Stimulated activated CD8-positive, alpha-beta memory T cell treated with anti-CD3 and anti-CD28 coated beads, Interleukin-2, amount 100 ng/mL, for 48 hours (primary cell): ENCODE measurements around the gene MAML2.

Experiments used
- DNase-seq, 2 donors: peaks; one replicate each; pipeline ENCODE4 v3.0.0-alpha.2; 2020; ENCODE audit warnings: low read depth in 2 of 2

MAML2 gene

GRCh38 chr11:96241331-96241841 lies 101.6 kb downstream of the MAML2 start:
- DNase-seq = no peak

DNA sequence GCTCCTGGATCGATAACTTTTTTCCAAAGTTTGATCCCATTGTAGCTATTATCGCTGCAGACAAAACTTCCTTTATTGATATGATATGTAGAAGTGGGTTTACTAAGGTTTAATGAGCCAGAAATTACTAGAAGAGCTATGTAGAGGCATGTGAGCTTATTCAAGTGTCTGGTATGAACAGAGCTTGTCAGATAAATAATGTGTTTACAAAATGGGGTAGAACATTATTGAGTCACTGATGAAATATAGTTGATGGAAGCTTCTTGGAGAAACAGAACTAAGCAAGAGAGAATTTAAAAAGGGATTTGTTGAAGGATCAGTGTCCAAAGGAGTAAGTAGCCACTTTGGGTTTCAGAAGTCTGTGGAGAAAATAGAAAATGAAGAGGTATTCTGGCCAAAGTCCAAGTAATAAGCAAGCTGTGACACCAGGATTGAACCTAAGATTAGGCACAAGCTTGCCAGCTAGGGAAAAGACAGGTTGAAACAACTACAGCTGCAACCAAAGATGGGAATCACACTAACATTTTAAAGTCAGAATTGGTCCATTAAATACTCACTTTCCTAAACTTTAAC lies 104.3 kb downstream of the MAML2 start:
- no peak for DNase-seq

- DNase-seq = no peak
Observed at GRCh38 chr11:96237766-96238266, 105.2 kb downstream of the MAML2 start.

DNA sequence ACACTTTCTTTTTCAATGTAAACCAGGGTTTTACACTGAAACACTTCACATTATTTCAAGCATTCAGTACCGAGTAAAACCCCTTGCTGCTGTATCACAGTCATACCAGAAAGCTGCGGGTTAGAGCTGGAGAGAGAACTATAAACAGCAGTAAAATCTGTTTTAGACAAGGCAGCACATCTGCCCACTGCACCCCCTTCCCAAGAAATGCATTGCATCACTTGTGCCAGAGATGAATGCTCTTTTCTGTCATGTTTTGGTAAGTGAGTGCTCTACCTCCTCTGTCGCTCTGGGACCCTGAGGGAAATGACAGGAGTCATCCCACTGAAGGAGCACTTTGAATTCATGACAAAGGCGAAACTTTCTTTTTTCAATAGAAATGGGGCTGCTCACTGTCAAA lies 107.2 kb downstream of the MAML2 start:
- DNase-seq = peak in 1 of 2 donors; percentile 55

DNA sequence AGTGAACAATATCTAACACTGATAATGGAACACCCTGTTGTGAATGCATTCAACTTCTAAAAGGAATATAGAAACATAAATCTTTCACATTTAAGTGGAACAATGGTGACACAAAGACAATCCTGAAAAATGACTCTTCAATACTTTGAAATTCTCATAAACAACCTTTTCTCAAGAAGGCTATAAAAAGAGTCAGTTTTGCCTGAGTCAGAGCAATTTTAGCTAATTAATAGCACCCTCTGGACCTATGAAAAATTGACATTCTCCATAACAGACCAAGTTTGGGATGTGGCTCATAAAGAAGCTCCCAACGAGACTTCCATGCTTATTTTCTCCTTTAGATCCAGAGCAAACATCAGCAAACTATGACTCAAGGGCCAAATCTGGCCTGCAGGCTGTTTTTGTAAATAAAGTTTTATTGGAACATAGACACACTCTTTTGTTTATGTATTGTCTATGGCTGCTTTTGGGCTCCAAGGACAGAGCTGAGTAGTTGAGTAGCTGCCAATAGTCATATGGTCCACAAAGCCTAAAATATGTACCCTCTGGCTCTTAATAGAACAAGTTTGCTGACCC lies 108.0 kb downstream of the MAML2 start:
- no peak for DNase-seq

- DNase-seq = no peak
Observed at GRCh38 chr11:96232132-96232531, 110.9 kb downstream of the MAML2 start.

- DNase-seq = no peak
Observed at GRCh38 chr11:96230686-96231085, 112.3 kb downstream of the MAML2 start.

DNA sequence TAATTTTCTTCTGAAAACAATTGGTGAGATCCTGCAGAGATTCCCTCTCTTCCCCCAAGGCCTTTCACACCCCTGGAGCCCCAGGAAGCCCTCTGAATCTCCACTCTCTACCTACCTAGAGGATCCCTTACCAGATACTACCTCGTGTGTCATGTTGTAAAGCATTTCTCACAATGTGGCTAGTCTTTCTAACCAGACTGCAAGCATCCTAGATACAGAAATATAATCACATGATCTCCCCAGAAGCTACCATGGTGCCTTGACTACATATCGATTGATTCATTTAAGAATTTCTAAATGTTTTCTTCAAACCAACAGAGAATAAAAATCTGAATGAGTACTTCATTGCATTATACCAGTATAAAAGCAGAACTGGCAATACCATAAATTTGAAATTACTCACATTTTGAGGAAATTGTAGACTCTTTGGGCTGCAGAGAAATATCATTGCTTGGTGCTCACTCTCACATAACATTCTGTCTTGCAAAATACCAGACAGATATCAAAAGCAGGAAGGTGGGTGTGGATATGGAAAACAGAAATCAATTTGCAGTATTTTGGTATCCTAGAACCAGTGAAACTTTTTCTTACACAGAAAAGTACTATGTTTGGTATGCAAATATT lies 113.5 kb downstream of the MAML2 start:
- DNase-seq = no peak

DNA sequence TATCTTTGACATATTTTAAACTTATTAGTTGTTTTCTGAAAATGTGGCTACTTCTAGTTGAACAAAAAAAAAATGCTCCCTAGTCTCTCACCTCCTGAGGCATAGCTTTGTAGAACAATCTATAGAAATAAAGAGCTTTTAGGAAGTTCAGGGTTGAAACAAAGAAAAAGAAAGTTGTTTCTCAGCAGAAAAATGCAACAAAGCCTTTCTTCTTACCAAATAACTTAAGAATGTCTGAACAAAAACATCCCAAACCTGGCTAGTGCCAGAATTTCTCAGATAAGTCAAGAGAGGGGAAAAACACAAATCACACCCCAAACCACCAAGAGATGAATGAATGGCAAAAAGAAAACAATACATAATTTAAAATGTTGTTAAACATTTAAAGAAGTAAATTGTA lies 114.1 kb downstream of the MAML2 start:
- no peak for DNase-seq

DNA sequence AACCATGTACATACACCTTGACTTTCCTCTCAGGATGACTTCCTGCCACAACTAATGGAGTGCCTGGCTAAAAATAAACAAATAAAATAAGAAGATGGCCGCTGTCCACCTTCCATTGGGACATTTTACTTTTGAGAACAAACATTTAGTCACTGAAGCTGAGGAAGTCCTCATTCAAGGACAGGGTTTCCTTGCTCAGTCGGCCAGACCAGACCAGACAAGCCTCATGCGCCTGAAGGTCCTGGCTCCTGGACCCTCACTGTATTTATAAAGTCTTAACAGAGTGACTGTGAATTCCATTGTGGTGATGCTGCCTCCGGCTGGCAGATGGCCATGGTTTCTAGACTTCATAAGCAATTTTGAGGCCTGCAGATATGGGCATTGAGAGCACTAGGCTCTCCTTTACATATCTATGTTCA lies 114.5 kb downstream of the MAML2 start:
- no peak for DNase-seq

DNA sequence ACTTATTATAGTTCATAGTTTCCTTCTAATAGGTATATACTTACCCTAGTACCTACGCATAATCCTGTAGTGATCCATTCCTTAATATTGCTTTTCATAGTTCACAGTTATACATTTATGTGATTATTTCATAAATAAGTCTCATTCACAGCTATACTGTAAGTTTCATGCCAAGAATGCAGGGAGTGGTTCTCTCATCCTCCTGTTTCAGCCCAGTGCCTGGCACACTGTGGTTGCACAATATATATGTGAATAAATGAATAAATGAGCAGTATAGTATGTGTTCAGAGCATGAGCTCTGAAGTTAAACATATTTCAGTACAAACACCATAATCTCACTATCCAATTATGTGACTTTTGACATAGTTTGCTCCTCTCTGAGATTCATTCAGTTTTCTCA lies 115.8 kb downstream of the MAML2 start:
- no peak for DNase-seq

DNA sequence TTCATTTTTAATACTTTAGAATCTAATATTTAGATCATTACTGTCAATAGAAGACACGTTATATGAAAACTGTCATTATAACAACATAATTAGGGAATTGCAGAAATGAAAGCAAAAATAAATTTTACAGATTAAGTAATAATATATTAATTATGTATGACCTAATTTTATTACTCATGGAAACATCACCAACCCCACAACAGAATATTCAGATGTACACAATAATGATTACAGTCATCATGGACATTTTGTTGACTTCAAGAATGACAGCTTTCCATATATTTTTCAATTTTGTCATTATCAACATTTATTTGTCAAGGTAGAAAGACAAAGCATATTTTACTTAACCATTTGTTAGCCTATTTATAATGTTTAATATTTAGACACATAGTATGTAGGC lies 119.9 kb downstream of the MAML2 start:
- DNase-seq = no peak

DNA sequence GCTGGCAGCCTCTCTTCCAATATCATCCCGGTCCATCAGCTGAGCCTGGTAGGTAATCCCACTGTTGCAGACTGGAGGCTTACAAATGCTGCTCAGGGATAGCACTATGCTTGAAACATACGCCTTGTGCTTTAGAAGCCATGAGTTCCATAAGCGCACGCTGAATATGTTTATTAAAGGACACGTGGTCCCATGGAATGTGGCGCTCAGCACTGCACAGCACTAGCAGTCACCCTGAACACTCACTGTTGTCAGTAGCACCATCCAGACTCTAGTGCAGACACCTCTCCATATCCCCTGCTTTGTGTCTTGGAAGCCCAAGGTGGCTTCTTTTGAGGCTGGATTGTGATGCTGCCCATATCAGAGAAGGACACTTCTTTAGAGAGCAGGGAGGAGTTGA lies 120.9 kb downstream of the MAML2 start:
- no peak for DNase-seq

GRCh38 chr11:96221244-96222070 lies 121.5 kb downstream of the MAML2 start:
- DNase-seq = no peak

GRCh38 chr11:96219981-96220623 lies 122.9 kb downstream of the MAML2 start:
- DNase-seq = no peak

DNA sequence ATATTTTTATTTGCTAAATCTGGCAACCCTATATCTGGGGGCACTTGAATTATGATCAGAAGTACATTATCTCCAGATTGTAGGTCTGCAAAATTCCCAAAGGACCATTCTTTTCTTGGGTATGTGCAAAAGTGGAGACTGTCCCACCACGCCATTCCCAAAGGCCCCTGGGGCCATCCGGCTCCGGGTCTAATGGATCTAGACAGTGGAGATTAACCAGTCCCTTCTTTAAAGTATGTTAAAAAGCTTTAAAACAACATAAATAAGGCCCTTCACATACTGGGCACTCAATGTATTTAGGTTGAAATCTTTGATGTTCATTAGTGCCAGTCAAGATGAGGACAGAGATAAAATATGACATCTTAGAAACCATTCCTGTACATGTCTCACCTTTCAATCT lies 124.1 kb downstream of the MAML2 start:
- no peak for DNase-seq

DNA sequence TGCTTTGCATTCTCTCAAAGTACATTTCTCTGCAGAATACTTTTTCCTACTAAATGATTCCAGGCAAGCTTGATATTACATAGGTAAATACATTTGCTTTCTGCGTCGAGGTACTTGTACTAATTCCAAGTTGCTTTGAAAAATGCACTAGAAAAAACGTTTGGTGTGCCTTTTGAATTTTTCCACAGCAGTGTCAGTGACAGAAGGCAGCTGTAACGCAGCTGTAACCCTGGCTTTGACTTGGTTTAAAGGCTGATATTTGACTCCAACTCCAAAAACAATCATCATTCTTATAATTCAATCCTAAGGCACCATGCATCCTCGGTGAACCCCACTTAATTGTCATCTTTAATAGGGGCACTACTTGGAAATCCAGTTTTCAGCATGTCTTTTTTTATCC lies 125.0 kb downstream of the MAML2 start:
- no peak for DNase-seq

DNA sequence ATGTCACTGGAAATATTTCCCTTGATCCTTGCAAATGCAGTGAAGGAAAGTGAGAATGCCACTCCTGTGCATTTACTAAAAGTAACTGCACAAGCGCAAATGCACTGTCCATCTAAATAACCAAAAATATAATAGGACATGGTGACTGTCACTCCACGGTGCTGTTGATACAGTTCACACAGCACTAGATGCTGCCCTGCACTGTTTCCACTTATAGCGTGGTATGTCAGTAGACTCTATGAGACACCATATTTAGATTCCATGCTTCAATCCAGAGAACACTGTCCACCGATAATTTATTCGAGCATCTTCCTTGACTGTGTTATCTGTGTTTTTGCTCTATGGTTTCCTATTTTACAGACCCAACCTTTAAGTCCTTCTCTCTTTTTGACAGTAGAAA lies 125.8 kb downstream of the MAML2 start:
- no peak for DNase-seq

DNA sequence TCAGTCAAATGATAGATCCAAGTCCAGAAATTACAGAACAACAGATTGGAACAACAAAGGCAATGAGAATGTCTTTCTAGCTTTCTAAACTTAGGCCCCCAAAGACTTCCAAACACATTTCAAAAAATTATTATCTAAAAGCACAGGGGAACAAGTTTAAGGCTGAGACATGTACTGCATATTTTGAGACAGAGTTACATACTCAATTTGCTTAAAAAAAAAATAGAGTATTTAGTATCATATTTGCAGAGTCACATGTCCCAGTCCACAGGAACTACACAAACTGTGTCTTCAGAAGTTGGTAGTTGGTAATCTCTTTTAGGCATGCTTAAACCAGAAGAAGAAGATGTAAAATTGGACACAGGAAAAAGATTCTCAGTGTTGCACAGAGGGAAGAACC lies 127.2 kb downstream of the MAML2 start:
- no peak for DNase-seq

- DNase-seq = no peak
Observed at GRCh38 chr11:96215110-96215782, 127.7 kb downstream of the MAML2 start.

DNA sequence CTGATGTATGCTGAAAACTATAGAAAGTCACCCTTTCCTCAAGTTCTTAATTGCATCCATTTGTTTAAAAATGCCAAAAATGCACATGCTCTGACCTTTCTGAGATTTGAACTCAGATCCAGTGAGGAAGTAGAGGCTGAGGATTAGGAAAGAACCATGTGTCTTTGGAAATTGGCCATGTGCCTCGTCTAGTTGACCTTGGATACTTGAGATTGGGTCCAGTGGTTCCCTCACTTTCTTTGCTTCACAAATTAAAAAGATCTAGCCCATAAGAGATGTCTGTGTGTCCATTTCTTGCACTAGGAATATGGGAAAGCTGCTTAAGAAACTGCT lies 128.3 kb downstream of the MAML2 start:
- no peak for DNase-seq
